Fibroblast of skin of left quadriceps (primary cell): ENCODE measurements around the gene RIPK4.

ENCODE experiments used
- DNase-seq, 2 experiments: peaks; one replicate each; pipeline ENCODE4 v3.0.0-alpha.2; 2013; ENCODE audit warnings: low read depth in 2 of 2

The RIPK4 gene

GRCh38 chr21:41769111-41769510 lies 2.3 kb upstream of the RIPK4 start:
- DNase-seq, result no peak

GRCh38 chr21:41768437-41769042 lies 1.7 kb upstream of the RIPK4 start:
- peak; percentile 51 to 55 for DNase-seq

- DNase-seq, result no peak
Observed at GRCh38 chr21:41767606-41768436, 969 bp upstream of the RIPK4 start.

- DNase-seq, result no peak
Observed at GRCh38 chr21:41765973-41766882, 624 bp downstream of the RIPK4 start.

GRCh38 chr21:41765420-41765821 lies 1.4 kb downstream of the RIPK4 start:
- no peak for DNase-seq

- DNase-seq, result no peak
Observed at GRCh38 chr21:41764558-41765419, 2.1 kb downstream of the RIPK4 start.

- no peak for DNase-seq
Observed at GRCh38 chr21:41763996-41764395, 2.9 kb downstream of the RIPK4 start.

GRCh38 chr21:41763398-41763931 lies 3.4 kb downstream of the RIPK4 start:
- no peak for DNase-seq

- no peak for DNase-seq
Observed at GRCh38 chr21:41762753-41763152, 4.1 kb downstream of the RIPK4 start.

GRCh38 chr21:41761934-41762635 lies 4.8 kb downstream of the RIPK4 start:
- DNase-seq, result no peak

GRCh38 chr21:41761211-41761933 lies 5.5 kb downstream of the RIPK4 start:
- DNase-seq, result no peak

- DNase-seq, result no peak
Observed at GRCh38 chr21:41760411-41760810, 6.4 kb downstream of the RIPK4 start.

- no peak for DNase-seq
Observed at GRCh38 chr21:41759926-41760325, 6.9 kb downstream of the RIPK4 start.

- no peak for DNase-seq
Observed at GRCh38 chr21:41759214-41759840, 7.5 kb downstream of the RIPK4 start.

GRCh38 chr21:41758550-41758949 lies 8.3 kb downstream of the RIPK4 start:
- no peak for DNase-seq

- no peak for DNase-seq
Observed at GRCh38 chr21:41755934-41756773, 10.7 kb downstream of the RIPK4 start.

- DNase-seq, result no peak
Observed at GRCh38 chr21:41755258-41755933, 11.5 kb downstream of the RIPK4 start.

- no peak for DNase-seq
Observed at GRCh38 chr21:41754479-41754891, 12.4 kb downstream of the RIPK4 start.
